ENCODE results near the gene CFAP100.

CFAP100 gene

DNA sequence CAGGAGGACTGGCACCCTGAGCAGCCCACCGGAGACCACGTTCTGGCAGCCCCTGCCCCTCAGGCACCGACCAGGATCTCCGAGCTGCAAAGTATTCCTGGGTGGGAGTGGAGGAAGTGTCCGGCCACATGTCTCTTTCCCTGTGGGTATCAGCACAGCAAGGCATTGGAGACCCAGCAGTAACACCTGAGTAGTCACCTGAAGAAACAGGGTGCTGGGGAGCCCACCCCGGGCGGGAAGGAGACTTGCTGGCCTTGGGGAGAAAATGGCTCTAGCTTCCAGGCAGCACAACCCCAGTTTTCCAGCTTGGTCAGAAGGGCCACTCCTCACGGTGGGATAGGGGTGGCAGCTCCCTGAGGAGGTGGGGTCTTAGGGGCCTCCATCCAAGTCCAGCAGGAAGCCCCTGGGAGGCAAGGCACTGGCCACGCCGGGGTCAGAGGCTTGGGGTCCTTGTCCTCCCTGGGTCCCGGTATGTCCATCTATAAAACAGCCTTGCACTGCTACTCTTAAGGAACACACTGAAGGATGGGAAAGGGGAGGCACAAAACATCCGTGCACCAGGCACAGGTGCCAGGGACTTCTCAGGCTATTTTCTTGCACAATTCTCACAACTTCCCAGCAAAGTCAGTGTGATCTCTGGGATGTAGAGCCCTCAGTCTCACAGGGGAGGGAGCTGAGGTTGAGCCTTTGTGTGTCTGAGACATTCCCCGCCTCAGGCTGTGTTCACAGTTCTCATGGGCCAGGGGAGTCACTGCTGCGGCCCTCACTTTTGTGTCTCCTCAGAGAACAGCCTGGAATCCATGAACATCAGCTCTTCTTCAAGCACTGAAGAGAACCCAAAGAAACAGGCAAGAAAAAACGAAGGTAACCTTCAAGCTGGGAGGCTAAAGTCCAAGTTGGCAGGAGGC, 11.9 kb downstream of the CFAP100 start:
- no peak for DNase-seq

GRCh38 chr3:126407412-126408044, 12.8 kb downstream of the CFAP100 start:
- DNase-seq: no peak

DNA sequence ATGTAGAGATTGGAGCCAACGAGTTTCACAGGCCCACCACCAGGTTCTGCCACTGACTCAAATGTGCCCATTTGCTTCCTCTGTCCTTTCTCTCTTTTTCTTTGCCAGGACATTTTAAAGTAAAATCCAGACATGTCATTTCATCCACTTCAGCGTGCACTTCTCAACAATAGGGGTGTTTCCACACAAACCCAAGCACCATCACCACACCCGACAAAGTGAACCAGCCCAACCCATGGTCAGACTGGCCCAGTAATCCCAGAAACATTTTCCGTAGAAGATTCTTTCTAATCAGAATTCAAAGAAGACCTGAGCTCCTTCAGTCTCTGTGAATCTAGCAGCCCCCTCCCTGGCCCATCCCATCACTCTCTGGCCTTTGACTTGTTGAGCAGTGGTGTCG, 13.4 kb downstream of the CFAP100 start:
- no peak for DNase-seq

DNA sequence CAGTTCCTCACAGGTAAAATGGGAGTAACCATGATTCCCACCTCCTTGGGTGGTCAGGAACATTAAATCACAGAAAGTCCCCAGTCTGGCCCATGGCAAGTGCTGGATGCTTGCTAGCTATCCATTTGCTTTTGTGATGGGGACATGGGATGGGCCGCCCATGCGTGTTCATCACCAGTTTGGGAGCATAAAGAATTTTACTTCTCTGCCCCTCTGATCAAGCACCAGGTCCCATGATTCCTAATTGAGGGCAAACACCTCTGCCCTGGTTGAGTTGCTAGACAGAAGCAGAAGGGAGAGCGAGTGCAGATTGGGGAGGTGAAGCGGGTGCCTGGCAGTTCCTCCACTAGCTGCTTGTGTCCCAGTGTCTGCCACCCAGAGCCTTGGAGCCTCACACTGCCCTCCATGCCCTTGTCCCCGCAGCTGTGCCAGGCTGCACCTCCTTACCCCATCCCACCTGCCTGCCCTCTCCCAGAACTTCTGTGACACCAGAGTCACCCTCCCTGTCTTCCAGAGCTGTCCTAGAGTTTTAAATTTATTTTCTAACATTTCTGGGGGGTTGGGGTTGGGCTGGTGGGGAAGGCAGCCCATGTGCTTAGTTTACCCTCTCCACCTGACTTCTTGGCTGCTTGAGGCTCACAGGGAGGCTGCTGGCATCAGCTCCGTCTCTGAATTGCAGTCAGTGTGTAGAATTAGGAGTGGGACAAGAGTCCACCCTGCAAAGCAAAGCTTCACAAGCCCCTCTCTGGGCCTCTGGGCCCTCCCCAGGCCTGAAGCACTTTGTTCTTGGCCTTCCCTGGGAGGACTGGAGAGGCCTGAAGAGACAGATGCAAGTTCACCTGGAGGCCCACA, 18.4 kb downstream of the CFAP100 start:
- no peak for DNase-seq

DNA sequence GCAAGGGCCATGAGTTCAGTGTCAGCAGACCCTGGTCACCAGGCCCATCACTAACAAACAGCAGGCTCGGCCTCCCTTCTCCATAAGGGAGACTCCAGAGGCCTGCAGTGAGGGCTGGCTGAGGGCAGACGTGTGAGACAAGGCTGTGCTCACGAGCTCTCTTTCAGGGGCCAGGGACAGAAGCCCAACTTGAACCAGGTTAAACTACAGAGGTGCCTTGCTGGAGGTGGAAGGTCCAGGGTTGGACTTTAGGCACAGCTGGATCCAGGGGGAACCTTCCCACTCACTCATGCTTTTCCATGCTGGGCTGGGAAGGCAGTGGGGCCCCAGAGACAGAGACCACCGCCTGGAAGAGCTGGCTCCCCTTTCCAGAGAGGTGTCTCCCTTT, 19.0 kb downstream of the CFAP100 start:
- DNase-seq: no peak

DNA sequence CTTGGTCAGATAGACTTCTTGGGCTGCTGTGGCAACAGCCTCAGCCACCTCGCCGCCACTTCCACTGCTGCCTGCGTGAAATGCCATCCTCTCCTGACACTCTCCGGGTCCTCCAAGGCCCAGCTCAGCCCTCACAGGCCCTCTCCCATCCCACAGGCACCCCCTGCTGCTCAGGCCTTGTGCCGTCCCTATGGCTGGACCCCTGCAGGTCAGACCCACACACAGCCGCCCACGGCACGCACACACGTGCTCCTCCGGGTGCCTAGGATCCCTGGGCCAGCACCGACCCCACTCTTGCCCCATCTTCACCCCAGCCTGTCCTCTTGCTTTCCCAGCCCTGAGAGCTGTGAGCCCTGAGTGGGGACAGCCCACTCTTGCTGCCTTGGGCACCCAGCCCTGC, 19.7 kb downstream of the CFAP100 start:
- no peak for DNase-seq

DNA sequence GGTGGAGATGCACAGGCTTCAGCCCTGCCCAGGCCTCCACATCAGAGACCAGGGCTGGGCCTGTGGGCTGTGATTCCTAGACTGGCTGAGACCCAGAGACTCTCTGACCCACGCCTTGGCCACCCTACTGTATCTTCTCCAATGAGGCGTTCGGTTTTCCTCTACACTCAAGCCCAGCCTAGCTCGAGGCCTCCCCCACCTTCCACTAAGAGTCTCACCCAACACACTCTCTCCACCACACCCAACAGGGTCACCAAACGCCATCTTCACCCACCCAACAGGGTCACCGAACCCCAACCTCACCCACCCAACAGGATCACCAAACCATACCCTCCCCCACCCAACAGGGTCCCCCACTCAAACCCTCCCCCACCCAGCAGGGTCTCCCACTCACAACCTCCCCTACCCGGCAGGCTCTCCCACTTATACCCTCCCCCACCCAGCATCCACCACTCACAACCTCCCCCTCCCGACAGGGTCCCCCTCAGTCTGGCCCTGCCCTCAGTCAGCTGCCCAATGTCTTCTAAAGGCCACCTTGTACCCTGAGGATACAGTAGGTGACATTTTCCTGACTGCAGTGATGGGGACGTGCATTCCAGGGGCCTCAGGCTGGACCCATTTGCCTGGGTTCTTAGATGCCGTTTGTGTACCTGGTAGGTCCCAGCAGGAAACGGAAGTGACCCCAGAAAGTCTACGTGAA, 20.4 kb downstream of the CFAP100 start:
- DNase-seq: no peak

DNA sequence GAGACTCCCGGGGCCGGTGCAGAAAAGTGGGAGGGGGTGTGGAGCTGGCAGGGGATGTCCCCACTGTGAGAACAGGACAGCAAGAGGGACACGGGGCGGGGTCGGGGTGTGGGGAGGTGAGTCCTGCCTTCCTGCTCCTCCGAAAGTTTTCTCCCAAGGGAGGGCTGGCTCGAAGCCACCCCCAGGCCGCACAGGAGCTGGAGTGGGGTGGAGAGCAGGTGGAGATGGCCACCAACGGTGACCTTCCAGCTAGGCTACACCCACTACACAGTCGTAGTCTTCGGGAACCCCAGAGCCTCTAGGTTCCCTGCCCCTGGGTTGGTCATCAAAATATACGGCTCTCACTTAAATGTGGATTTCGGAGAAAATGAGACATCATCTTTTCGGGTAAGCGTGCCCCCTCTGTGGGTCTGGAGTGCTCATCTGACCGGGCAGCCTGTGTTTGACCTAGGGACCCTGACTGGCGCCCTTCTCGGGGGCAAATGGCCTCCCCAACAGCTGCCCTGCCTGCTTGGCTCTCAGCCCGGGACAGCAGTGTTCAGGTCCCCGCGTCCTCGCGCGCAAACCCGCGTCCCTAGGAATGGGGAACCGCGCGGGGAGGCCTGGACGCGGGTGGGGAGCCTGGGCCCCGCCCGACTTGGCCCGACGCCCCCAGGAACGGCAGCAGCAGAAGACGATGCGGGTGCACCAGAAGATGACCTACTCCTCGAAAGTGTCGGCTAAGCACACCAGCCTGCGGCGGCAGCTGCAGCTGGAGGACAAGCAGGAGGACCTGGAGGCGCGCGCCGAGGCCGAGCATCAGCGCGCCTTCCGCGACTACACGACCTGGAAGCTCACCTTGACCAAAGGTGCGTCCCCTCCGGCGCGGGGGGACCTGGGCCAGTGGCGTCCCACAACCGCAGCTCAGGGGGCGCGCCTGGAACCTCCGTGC, 21.2 kb downstream of the CFAP100 start:
- DNase-seq: no peak

DNA sequence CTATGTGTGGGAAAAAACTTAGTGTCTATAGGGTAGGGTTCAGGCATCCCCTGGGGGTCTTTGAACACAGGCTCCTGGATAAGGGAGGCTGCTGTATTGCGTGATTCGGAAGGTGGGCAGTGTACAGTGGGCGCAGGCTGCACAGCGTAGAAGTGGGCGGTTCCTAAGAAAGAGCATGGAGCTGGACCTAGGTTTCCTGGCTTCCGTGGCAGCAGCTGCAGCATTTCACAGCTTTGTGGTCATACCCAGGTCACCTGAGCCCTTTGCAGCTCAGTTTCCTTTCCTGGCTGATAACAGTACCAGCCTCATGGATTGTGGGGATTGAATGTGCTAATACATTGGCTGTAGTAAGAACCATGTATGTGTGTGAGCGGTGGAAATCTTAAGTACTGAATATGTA, 22.2 kb downstream of the CFAP100 start:
- no peak for DNase-seq

DNA sequence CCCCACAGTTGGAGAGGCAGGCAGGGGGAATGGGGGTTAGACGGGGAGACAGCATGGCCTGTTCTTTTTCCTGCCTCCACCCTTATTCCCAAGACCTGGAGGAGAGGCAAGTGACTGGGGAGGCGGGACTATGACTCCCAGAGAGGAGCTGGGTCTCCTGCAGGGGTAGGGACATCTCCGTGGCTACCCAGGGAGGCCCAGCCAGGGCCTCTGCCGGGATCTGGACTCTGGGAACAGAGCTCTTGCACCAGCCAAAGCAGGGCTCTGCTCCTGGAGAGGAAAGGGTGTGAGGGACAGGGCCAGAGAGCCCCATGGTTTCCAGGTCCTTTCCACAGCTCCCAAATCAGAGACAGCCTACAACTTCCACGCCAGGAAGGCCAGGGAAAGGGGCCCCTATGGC, 22.8 kb downstream of the CFAP100 start:
- no peak for DNase-seq

GRCh38 chr3:126417981-126418530, 23.3 kb downstream of the CFAP100 start:
- DNase-seq: no peak

DNA sequence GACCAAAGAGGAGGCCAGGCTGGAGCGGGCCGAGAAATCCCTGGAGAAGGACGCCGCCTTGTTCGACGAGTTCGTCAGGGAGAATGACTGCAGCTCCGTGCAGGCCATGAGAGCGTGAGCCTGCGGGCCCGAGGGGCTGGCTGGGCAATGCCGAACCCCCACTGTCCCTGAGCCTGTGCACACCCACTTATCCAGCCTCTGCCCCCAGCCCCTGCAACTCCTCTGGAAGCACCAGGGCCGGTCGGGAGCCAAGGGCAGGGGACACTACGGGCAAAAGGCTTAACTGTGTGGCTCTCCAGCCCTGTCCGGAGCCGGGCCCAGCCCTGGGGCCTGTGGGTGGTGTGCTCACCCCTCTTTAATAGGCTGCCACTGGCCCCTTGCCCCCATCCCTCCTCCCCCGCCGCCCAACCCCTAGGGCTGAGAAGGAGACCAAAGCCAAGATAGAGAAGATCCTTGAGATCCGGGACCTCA, 24.0 kb downstream of the CFAP100 start:
- no peak for DNase-seq

- DNase-seq: no peak
Observed at GRCh38 chr3:126419151-126419703, 24.5 kb downstream of the CFAP100 start.

- DNase-seq: no peak
Observed at GRCh38 chr3:126419886-126420786, 25.4 kb downstream of the CFAP100 start.

DNA sequence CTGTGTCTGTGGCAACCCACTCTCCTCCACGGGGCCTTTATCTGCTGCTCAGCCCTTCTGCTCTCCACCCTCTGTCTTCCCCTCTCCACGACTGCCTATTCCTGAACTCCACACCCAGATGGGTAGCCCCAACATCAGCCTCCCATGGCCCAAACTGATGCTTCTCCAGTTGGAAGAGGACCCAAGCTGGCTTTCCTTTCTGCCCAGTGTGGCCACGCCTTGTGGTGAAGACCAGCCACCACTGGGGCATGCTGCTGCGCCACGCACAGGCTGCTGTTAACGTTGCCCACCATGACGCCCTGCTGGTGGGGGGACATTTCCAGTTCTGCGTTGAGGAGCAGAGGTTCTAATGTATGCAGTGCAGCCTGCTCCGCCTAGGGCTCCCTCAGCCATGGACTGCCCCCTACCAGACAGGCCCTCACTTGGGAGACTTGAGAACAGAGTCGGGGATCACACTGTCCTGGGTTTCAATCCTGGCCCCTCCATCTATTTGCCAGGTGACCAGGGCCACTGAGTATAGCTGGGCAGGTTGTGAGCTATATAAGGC, 26.9 kb downstream of the CFAP100 start:
- DNase-seq: no peak

GRCh38 chr3:126422121-126422520, 27.4 kb downstream of the CFAP100 start:
- DNase-seq: no peak

DNA sequence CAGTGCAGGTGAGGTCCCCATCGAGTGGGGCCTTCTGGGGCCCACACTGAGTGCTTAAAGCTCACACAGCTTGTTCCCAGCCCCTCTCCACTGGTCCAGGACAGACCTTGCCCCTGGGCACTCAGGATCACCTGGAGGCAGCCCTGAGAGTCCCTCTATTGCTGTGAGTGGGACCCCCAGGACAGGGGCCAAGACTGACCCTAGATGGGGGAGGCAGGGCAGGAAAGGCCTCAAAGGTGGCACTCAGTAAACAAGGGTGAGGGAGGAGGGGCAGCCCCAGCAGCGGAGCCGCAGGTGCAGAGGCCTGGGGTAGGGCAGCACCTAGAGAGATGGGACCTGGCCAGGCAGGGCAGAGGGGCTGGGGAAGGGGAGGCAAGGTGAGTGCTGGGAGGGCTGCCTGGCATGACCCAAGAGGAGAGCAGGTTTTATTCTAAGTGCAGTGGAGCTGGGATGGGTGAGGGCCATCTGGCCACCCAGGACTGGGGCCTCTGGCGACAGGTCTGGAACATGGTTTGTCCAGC, 27.9 kb downstream of the CFAP100 start:
- DNase-seq: no peak

GRCh38 chr3:126423191-126424038, 28.7 kb downstream of the CFAP100 start:
- no peak for DNase-seq
